ENCODE data around the gene PLIN3. TPM values are rescaled to one million over a fixed set of nuclear protein-coding genes. Genes with fewer than 3 reads are reported as not detected.
A peak's percentile ranks its signal among the peaks of the same experiment; 100 is the strongest.

Gene PLIN3
- total RNA-seq, 4 donors from 2014 or later, result 53.9 to 193 (median 92.5) TPM

DNA sequence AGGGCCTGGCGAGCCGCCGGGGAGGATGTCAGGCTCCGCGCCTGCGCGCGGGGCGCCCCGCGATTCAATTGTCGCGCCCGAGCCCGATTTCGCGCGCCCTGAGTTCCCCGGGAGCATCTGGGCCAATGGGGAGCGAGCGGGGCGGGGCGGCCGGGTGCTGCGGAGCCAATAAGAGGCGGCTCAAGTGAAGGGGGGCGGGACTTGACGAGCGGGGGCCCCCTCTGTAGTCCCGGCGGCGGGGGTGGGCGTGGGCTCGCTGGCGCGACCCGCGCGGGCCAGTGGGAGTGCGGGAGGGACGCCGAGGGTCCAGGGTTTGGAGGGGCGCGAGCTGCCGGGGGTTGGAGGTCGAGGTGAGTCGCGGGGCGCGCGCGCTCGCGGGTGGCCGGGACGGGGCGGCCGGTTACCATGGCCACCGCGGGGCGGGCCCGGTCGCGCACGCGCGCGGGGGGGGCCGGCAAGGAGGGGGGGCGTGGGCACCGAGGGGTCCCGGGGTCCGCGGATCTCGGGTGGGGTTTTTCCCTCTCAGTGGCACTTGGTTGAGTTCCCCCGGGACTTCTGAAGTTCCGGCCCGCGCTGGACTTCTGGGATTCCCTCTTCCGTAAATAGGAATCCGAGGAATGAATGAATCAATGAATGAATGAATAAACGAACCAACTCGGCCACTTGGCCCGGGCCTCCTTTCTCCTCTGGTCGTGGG is 42.6 kb upstream of the PLIN3 start:
- no peaks in the 10 kb centered on the region for H3K36me3 ChIP-seq
- no peaks in the 10 kb centered on the region for H3K9me3 ChIP-seq
- H3K27me3 ChIP-seq, result no peaks in the 10 kb centered on the region
- peak overlapping the region; percentile 60 to 80 (median 66) for H3K4me3 ChIP-seq
- DNase-seq (peak; percentile 88 to 90), ATAC-seq (peak; percentile 90)
- peak overlapping the region; percentile 26 to 68 (median 63) for H3K27ac ChIP-seq
- intact Hi-C loops (cut with DNase I; ENCODE audit: low total_unique reads), result loop anchor here (1.0 kb wide), 1 partner anchor 42 kb away; no protein-coding TSS in a partner anchor
- peaks cover 18 to 20% of the 10 kb centered on the region in 2 donors for H3K4me1 ChIP-seq
- in situ Hi-C loops (cut with MboI; ENCODE audit: low sequenced_read_pairs in 4 of 4), result loop anchor here (5.0 kb wide), 3 partner anchors 38 to 103 kb away; no protein-coding TSS in a partner anchor
- TF ChIP-seq, protein P1, sequence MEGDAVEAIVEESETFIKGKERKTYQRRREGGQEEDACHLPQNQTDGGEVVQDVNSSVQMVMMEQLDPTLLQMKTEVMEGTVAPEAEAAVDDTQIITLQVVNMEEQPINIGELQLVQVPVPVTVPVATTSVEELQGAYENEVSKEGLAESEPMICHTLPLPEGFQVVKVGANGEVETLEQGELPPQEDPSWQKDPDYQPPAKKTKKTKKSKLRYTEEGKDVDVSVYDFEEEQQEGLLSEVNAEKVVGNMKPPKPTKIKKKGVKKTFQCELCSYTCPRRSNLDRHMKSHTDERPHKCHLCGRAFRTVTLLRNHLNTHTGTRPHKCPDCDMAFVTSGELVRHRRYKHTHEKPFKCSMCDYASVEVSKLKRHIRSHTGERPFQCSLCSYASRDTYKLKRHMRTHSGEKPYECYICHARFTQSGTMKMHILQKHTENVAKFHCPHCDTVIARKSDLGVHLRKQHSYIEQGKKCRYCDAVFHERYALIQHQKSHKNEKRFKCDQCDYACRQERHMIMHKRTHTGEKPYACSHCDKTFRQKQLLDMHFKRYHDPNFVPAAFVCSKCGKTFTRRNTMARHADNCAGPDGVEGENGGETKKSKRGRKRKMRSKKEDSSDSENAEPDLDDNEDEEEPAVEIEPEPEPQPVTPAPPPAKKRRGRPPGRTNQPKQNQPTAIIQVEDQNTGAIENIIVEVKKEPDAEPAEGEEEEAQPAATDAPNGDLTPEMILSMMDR (IDR thresholded peaks at IDR 0.05 in 4 of 5, conservative IDR thresholded peaks at IDR 0.05 in 1 of 5), result no peak
- TF ChIP-seq POLR2A (IDR thresholded peaks at IDR 0.05), result no peak

DNA sequence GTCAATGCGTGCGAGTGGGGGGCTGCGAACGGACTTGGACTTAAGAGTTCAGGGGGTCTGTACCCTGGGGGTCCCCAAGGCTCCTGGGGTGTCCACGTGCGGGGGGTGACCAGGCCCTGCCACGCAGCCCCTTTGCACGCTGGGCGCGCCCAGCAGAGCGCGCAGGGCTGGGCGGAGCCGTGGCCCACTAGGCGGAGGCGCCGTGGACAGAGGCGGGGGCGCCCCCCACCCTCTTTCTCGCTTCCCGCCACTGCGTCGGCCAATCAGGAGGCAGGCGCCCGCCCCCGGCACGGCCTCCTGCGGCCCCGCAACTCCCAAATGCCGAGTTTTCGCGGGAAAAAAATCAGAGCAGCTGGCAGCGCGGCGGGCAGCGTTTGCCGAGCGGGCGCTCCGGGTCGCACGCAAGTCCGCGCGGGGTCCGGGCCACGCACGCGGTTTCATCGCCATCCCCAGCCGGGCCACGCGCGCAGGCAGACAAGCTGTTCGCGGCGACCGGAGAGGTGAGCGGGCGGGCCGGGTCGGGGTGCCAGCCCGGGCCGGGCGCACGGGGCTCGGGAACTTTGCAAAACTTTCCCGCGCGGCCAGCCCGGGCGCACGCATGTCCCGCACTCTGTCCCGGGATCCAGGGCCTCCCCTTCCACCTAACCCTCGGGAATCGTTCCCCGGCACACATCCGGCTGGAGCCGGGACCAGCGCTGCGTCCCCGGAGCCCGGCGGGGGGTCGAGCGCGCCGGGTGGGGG is 41.9 kb upstream of the PLIN3 start, which contains the start of gene UHRF1:
UHRF1 (plus strand) TSS at position 346 of the 741 bp plus-strand sequence. CDS start 1,385 bp downstream, outside the sequence.
- peak within 1 kb of the TSS; percentile 60 to 80 (median 66) for H3K4me3 ChIP-seq
- DNase-seq (no peak), ATAC-seq (no peak)
- in situ Hi-C loops (cut with MboI; ENCODE audit: low sequenced_read_pairs in 4 of 4), result no loop called here
- H3K27ac ChIP-seq, result peak within 1 kb of the TSS; percentile 26 to 68 (median 63)
- H3K4me1 ChIP-seq, result peaks cover 18 to 20% of the 10 kb centered on the region in 2 donors
- no peak for TF ChIP-seq POLR2A (IDR thresholded peaks at IDR 0.05)
- TF ChIP-seq, protein P1 (IDR thresholded peaks at IDR 0.05 in 4 of 5, conservative IDR thresholded peaks at IDR 0.05 in 1 of 5), result no peak
- H3K9me3 ChIP-seq, result no peaks in the 10 kb centered on the region
- intact Hi-C loops (cut with DNase I; ENCODE audit: low total_unique reads), result no loop called here
- no peaks in the 10 kb centered on the region for H3K36me3 ChIP-seq
- H3K27me3 ChIP-seq, result no peaks in the 10 kb centered on the region

DNA sequence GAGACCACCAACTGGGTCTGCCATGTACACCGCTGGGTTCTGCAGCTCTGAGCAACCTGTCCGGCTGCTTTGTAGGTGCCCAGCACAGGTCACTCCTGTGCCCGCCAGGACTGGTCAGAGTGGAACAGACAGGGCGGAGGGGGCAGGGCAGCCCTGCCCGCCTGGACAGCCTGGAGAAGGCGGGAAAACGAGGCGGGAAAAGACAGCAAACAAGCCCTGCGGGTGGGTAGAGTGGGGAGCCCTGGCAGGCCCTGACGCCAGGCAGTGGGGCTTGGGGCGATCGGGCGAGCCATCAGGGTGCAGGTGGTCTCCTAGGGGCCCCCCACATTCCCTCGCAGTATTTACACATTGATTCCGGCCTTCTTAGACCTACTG is 41.3 kb upstream of the PLIN3 start:
- Histone ChIP-seq H3K4me3 (no peak overlapping the region), H3K9me3 (no peaks in the 10 kb centered on the region), H3K36me3 (no peaks in the 10 kb centered on the region), H3K4me1 (peaks cover 18 to 20% of the 10 kb centered on the region in 2 donors), H3K27me3 (no peaks in the 10 kb centered on the region), H3K27ac (no peak overlapping the region)
- intact Hi-C loops (cut with DNase I; ENCODE audit: low total_unique reads) (no loop called here), in situ Hi-C loops (cut with MboI; ENCODE audit: low sequenced_read_pairs in 4 of 4) (no loop called here)
- no peak for ATAC-seq
- TF ChIP-seq, protein P1 (IDR thresholded peaks at IDR 0.05 in 4 of 5, conservative IDR thresholded peaks at IDR 0.05 in 1 of 5), result no peak
- TF ChIP-seq POLR2A (IDR thresholded peaks at IDR 0.05), result no peak
- no peak for DNase-seq

DNA sequence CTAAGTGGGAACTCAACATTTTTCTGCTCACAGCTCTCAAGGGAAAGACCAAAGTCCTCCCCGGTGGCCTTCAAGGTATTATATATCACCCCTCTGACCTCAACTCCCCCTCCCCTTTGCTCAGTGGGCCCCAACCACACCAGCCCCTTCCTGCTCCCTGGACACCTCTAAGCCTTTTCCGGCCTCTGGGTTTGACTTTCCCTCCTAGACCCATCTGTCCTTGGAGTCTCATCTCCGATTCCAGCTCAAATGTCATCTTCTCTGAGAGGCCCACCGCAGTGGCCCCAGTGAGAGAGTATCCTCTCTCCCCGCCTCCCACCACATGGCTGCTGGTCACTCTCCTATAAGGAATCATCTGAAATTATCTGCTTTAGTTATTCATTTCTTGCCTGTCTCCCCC is 40.9 kb upstream of the PLIN3 start:
- Histone ChIP-seq H3K9me3 (no peaks in the 10 kb centered on the region), H3K36me3 (no peaks in the 10 kb centered on the region), H3K4me3 (no peak overlapping the region), H3K4me1 (peaks cover 18 to 20% of the 10 kb centered on the region in 2 donors), H3K27ac (no peak overlapping the region), H3K27me3 (no peaks in the 10 kb centered on the region)
- in situ Hi-C loops (cut with MboI; ENCODE audit: low sequenced_read_pairs in 4 of 4), result no loop called here
- TF ChIP-seq, protein P1 (IDR thresholded peaks at IDR 0.05 in 4 of 5, conservative IDR thresholded peaks at IDR 0.05 in 1 of 5), result no peak
- TF ChIP-seq POLR2A (IDR thresholded peaks at IDR 0.05), result no peak
- intact Hi-C loops (cut with DNase I; ENCODE audit: low total_unique reads), result no loop called here
- DNase-seq, result no peak
- no peak for ATAC-seq

Data from gastrocnemius medialis (tissue), 4 donors.